ENCODE data around the gene ATN1. TPM values are rescaled to one million over a fixed set of nuclear protein-coding genes. Genes with fewer than 3 reads are reported as not detected.

Gene ATN1
- total and polyA plus RNA-seq, 7 donors = 30.1 to 138 (median 53.8) TPM

- no peaks in the 10 kb centered on the region for H3K9me3 ChIP-seq
- intact Hi-C loops (cut with DNase I) = no loop called here
- no peaks in the 10 kb centered on the region for H3K27me3 ChIP-seq
- WGBS, 2 donors = 80% methylated on average over 10 of the region's 10 CpGs
- no peak overlapping the region for H3K4me3 ChIP-seq
- peaks cover 0 to 35% (median 4%) of the 10 kb centered on the region in 4 donors for H3K36me3 ChIP-seq
- peaks cover 4 to 40% (median 35%) of the 10 kb centered on the region in 4 donors for H3K4me1 ChIP-seq
- DNase-seq = peak; percentile 55
- peak overlapping the region in 2 of 4 donors; percentile 99 for H3K27ac ChIP-seq
- TF ChIP-seq POLR2AphosphoS5 (IDR thresholded peaks at IDR 0.05) (no peak), CTCF (IDR thresholded peaks at IDR 0.05) (no peak), EP300 (IDR thresholded peaks at IDR 0.05) (no peak), POLR2A (IDR thresholded peaks at IDR 0.05) (no peak)
These were observed 4.6 kb upstream of the ATN1 start for GRCh38 chr12:6923003-6923732.

DNA sequence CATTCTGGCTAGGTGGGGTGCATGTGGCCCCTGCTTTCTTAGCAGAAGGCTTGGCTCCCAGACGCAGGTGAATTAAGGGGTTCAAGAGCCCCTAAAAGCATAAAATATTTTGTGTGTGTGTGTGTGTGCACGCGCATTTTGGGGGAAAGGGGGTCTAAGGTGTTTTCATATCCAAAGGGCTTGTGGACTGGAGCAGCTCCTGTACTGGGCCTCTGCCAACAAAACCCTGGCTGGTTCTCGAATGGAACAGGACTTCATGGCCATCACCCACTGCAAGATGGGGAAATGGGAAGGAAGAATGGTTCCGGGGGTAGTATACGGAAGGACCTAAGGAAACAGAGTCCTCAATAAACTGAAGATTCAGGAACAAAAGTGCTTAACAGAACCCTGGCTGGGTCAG, 3.9 kb upstream of the ATN1 start:
- TF ChIP-seq POLR2AphosphoS5 (IDR thresholded peaks at IDR 0.05) (no peak), CTCF (IDR thresholded peaks at IDR 0.05) (no peak), POLR2A (IDR thresholded peaks at IDR 0.05) (no peak), EP300 (IDR thresholded peaks at IDR 0.05) (no peak)
- Histone ChIP-seq H3K27ac (peak overlapping the region; percentile 97 to 100 (median 99)), H3K4me3 (no peak overlapping the region), H3K4me1 (peaks cover 4 to 40% (median 35%) of the 10 kb centered on the region in 4 donors), H3K9me3 (no peaks in the 10 kb centered on the region), H3K27me3 (no peaks in the 10 kb centered on the region), H3K36me3 (peaks cover 0 to 35% (median 4%) of the 10 kb centered on the region in 4 donors)
- WGBS, 2 donors = 46 to 63% methylated on average over 6 of the region's 6 CpGs
- intact Hi-C loops (cut with DNase I) = loop anchor here (1.0 to 2.0 kb wide), 3 partner anchors 14 to 55 kb away; no protein-coding TSS in a partner anchor
- peak; percentile 73 for DNase-seq

DNA sequence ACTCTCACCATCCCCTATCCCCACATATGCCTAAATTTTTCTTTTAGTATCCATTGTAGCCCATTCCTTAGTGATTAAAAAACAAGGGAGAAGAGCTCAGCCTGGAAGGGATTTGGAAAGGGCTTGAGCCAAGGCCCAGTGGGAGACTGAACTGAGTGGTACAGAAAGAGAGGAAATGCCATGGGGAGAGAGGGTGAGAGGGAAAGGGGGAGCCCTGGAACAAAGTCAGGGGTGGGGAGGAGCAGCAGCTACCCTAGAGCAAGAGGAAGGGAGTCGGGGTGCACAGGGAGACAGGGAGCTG, 2.6 kb upstream of the ATN1 start:
- 10 to 48% methylated on average over 1 of the region's 1 CpG for WGBS, 2 donors
- TF ChIP-seq POLR2A (IDR thresholded peaks at IDR 0.05) = no peak
- no peak for TF ChIP-seq POLR2AphosphoS5 (IDR thresholded peaks at IDR 0.05)
- TF ChIP-seq EP300 (IDR thresholded peaks at IDR 0.05) = no peak
- no peak for TF ChIP-seq CTCF (IDR thresholded peaks at IDR 0.05)
- H3K27me3 ChIP-seq = no peaks in the 10 kb centered on the region
- H3K4me3 ChIP-seq = peak overlapping the region in 2 of 4 donors; percentile 25 to 98
- H3K36me3 ChIP-seq = peaks cover 0 to 24% (median 3%) of the 10 kb centered on the region in 4 donors
- H3K9me3 ChIP-seq = no peaks in the 10 kb centered on the region
- DNase-seq = no peak
- peaks cover 4 to 53% (median 45%) of the 10 kb centered on the region in 4 donors for H3K4me1 ChIP-seq
- H3K27ac ChIP-seq = peak overlapping the region; percentile 97 to 100 (median 99)
- intact Hi-C loops (cut with DNase I) = loop anchor here (2.0 kb wide), 2 partner anchors 40 to 56 kb away; no protein-coding TSS in a partner anchor

- peaks cover 0 to 24% (median 3%) of the 10 kb centered on the region in 4 donors for H3K36me3 ChIP-seq
- intact Hi-C loops (cut with DNase I) = loop anchor here (2.0 kb wide), 2 partner anchors 39 to 57 kb away; no protein-coding TSS in a partner anchor
- H3K9me3 ChIP-seq = no peaks in the 10 kb centered on the region
- WGBS, 2 donors = 13 to 45% methylated on average over 8 of the region's 8 CpGs
- TF ChIP-seq EP300 (IDR thresholded peaks at IDR 0.05) = peak in 2 of 4 donors; percentile 10 to 14
- peak in 1 of 4 experiments; percentile 24 for TF ChIP-seq CTCF (IDR thresholded peaks at IDR 0.05)
- TF ChIP-seq POLR2AphosphoS5 (IDR thresholded peaks at IDR 0.05) = peak; percentile 46 to 76 (median 71)
- TF ChIP-seq POLR2A (IDR thresholded peaks at IDR 0.05) = peak in 1 of 2 donors; percentile 28
- peak overlapping the region; percentile 97 to 100 (median 99) for H3K27ac ChIP-seq
- peak overlapping the region; percentile 84 to 99 (median 98) for H3K4me3 ChIP-seq
- DNase-seq = peak; percentile 95
- H3K4me1 ChIP-seq = peaks cover 4 to 58% (median 51%) of the 10 kb centered on the region in 4 donors
- no peaks in the 10 kb centered on the region for H3K27me3 ChIP-seq
These were observed 2.0 kb upstream of the ATN1 start for GRCh38 chr12:6925540-6926279.

Data from sigmoid colon (tissue), 7 donors.